ENCODE results near the gene BPIFB4.

Gene BPIFB4

GRCh38 chr20:33062105-33062824 lies 17.2 kb upstream of the BPIFB4 start:
- Histone ChIP-seq H3K36me3 (ENCODE audit: control insufficient read depth in 1 of 2, insufficient read depth in 2 of 2, low read length in 2 of 2) (no peaks in the 10 kb centered on the region), H3K27me3 (ENCODE audit: low read depth, low read length) (no peaks in the 10 kb centered on the region), H3K4me1 (ENCODE audit: control insufficient read depth in 1 of 2, insufficient read depth in 2 of 2, low read length in 2 of 2) (no peaks in the 10 kb centered on the region), H3K4me3 (ENCODE audit: low read depth in 1 of 2, low read length in 2 of 2) (no peak overlapping the region), H3K9me3 (ENCODE audit: control insufficient read depth in 1 of 2, low read length in 2 of 2) (no peaks in the 10 kb centered on the region), H3K27ac (ENCODE audit: low read length) (no peak overlapping the region)

GRCh38 chr20:33062825-33063149 lies 16.7 kb upstream of the BPIFB4 start:
- Histone ChIP-seq H3K27ac (ENCODE audit: low read length) (no peak overlapping the region), H3K27me3 (ENCODE audit: low read depth, low read length) (no peaks in the 10 kb centered on the region), H3K4me3 (ENCODE audit: low read depth in 1 of 2, low read length in 2 of 2) (no peak overlapping the region), H3K36me3 (ENCODE audit: control insufficient read depth in 1 of 2, insufficient read depth in 2 of 2, low read length in 2 of 2) (no peaks in the 10 kb centered on the region), H3K9me3 (ENCODE audit: control insufficient read depth in 1 of 2, low read length in 2 of 2) (no peaks in the 10 kb centered on the region), H3K4me1 (ENCODE audit: control insufficient read depth in 1 of 2, insufficient read depth in 2 of 2, low read length in 2 of 2) (no peaks in the 10 kb centered on the region)

GRCh38 chr20:33063271-33063670 lies 16.2 kb upstream of the BPIFB4 start:
- H3K36me3 ChIP-seq (ENCODE audit: control insufficient read depth in 1 of 2, insufficient read depth in 2 of 2, low read length in 2 of 2) = no peaks in the 10 kb centered on the region
- H3K4me1 ChIP-seq (ENCODE audit: control insufficient read depth in 1 of 2, insufficient read depth in 2 of 2, low read length in 2 of 2) = no peaks in the 10 kb centered on the region
- H3K4me3 ChIP-seq (ENCODE audit: low read depth in 1 of 2, low read length in 2 of 2) = no peak overlapping the region
- no peaks in the 10 kb centered on the region for H3K27me3 ChIP-seq (ENCODE audit: low read depth, low read length)
- no peak overlapping the region for H3K27ac ChIP-seq (ENCODE audit: low read length)
- H3K9me3 ChIP-seq (ENCODE audit: control insufficient read depth in 1 of 2, low read length in 2 of 2) = no peaks in the 10 kb centered on the region

GRCh38 chr20:33064572-33065287 lies 14.7 kb upstream of the BPIFB4 start:
- Histone ChIP-seq H3K4me3 (ENCODE audit: low read depth in 1 of 2, low read length in 2 of 2) (no peak overlapping the region), H3K27ac (ENCODE audit: low read length) (no peak overlapping the region), H3K27me3 (ENCODE audit: low read depth, low read length) (no peaks in the 10 kb centered on the region), H3K36me3 (ENCODE audit: control insufficient read depth in 1 of 2, insufficient read depth in 2 of 2, low read length in 2 of 2) (no peaks in the 10 kb centered on the region), H3K9me3 (ENCODE audit: control insufficient read depth in 1 of 2, low read length in 2 of 2) (no peaks in the 10 kb centered on the region), H3K4me1 (ENCODE audit: control insufficient read depth in 1 of 2, insufficient read depth in 2 of 2, low read length in 2 of 2) (no peaks in the 10 kb centered on the region)

GRCh38 chr20:33065785-33066184 lies 13.7 kb upstream of the BPIFB4 start:
- Histone ChIP-seq H3K9me3 (ENCODE audit: control insufficient read depth in 1 of 2, low read length in 2 of 2) (no peaks in the 10 kb centered on the region), H3K4me1 (ENCODE audit: control insufficient read depth in 1 of 2, insufficient read depth in 2 of 2, low read length in 2 of 2) (no peaks in the 10 kb centered on the region), H3K27ac (ENCODE audit: low read length) (no peak overlapping the region), H3K4me3 (ENCODE audit: low read depth in 1 of 2, low read length in 2 of 2) (no peak overlapping the region), H3K27me3 (ENCODE audit: low read depth, low read length) (no peaks in the 10 kb centered on the region), H3K36me3 (ENCODE audit: control insufficient read depth in 1 of 2, insufficient read depth in 2 of 2, low read length in 2 of 2) (no peaks in the 10 kb centered on the region)

- no peak overlapping the region for H3K27ac ChIP-seq (ENCODE audit: low read length)
- no peaks in the 10 kb centered on the region for H3K9me3 ChIP-seq (ENCODE audit: control insufficient read depth in 1 of 2, low read length in 2 of 2)
- H3K36me3 ChIP-seq (ENCODE audit: control insufficient read depth in 1 of 2, insufficient read depth in 2 of 2, low read length in 2 of 2) = no peaks in the 10 kb centered on the region
- H3K4me1 ChIP-seq (ENCODE audit: control insufficient read depth in 1 of 2, insufficient read depth in 2 of 2, low read length in 2 of 2) = no peaks in the 10 kb centered on the region
- no peaks in the 10 kb centered on the region for H3K27me3 ChIP-seq (ENCODE audit: low read depth, low read length)
- no peak overlapping the region for H3K4me3 ChIP-seq (ENCODE audit: low read depth in 1 of 2, low read length in 2 of 2)
Observed at GRCh38 chr20:33067806-33068205, 11.6 kb upstream of the BPIFB4 start.

- Histone ChIP-seq H3K27ac (ENCODE audit: low read length) (no peak overlapping the region), H3K27me3 (ENCODE audit: low read depth, low read length) (no peaks in the 10 kb centered on the region), H3K4me3 (ENCODE audit: low read depth in 1 of 2, low read length in 2 of 2) (no peak overlapping the region), H3K9me3 (ENCODE audit: control insufficient read depth in 1 of 2, low read length in 2 of 2) (no peaks in the 10 kb centered on the region), H3K4me1 (ENCODE audit: control insufficient read depth in 1 of 2, insufficient read depth in 2 of 2, low read length in 2 of 2) (no peaks in the 10 kb centered on the region), H3K36me3 (ENCODE audit: control insufficient read depth in 1 of 2, insufficient read depth in 2 of 2, low read length in 2 of 2) (no peaks in the 10 kb centered on the region)
Observed at GRCh38 chr20:33068251-33068939, 11.0 kb upstream of the BPIFB4 start.

- Histone ChIP-seq H3K36me3 (ENCODE audit: control insufficient read depth in 1 of 2, insufficient read depth in 2 of 2, low read length in 2 of 2) (no peaks in the 10 kb centered on the region), H3K9me3 (ENCODE audit: control insufficient read depth in 1 of 2, low read length in 2 of 2) (no peaks in the 10 kb centered on the region), H3K27me3 (ENCODE audit: low read depth, low read length) (no peaks in the 10 kb centered on the region), H3K4me1 (ENCODE audit: control insufficient read depth in 1 of 2, insufficient read depth in 2 of 2, low read length in 2 of 2) (no peaks in the 10 kb centered on the region), H3K4me3 (ENCODE audit: low read depth in 1 of 2, low read length in 2 of 2) (no peak overlapping the region), H3K27ac (ENCODE audit: low read length) (no peak overlapping the region)
Observed at GRCh38 chr20:33069673-33070072, 9.8 kb upstream of the BPIFB4 start.

- Histone ChIP-seq H3K9me3 (ENCODE audit: control insufficient read depth in 1 of 2, low read length in 2 of 2) (no peaks in the 10 kb centered on the region), H3K36me3 (ENCODE audit: control insufficient read depth in 1 of 2, insufficient read depth in 2 of 2, low read length in 2 of 2) (no peaks in the 10 kb centered on the region), H3K27me3 (ENCODE audit: low read depth, low read length) (no peaks in the 10 kb centered on the region), H3K4me1 (ENCODE audit: control insufficient read depth in 1 of 2, insufficient read depth in 2 of 2, low read length in 2 of 2) (no peaks in the 10 kb centered on the region), H3K27ac (ENCODE audit: low read length) (no peak overlapping the region), H3K4me3 (ENCODE audit: low read depth in 1 of 2, low read length in 2 of 2) (no peak overlapping the region)
Observed at GRCh38 chr20:33070111-33071053, 9.1 kb upstream of the BPIFB4 start.

- no peaks in the 10 kb centered on the region for H3K36me3 ChIP-seq (ENCODE audit: control insufficient read depth in 1 of 2, insufficient read depth in 2 of 2, low read length in 2 of 2)
- H3K4me3 ChIP-seq (ENCODE audit: low read depth in 1 of 2, low read length in 2 of 2) = no peak overlapping the region
- H3K4me1 ChIP-seq (ENCODE audit: control insufficient read depth in 1 of 2, insufficient read depth in 2 of 2, low read length in 2 of 2) = no peaks in the 10 kb centered on the region
- no peaks in the 10 kb centered on the region for H3K9me3 ChIP-seq (ENCODE audit: control insufficient read depth in 1 of 2, low read length in 2 of 2)
- H3K27me3 ChIP-seq (ENCODE audit: low read depth, low read length) = no peaks in the 10 kb centered on the region
- H3K27ac ChIP-seq (ENCODE audit: low read length) = no peak overlapping the region
Observed at GRCh38 chr20:33071198-33071597, 8.2 kb upstream of the BPIFB4 start.

- no peak overlapping the region for H3K4me3 ChIP-seq (ENCODE audit: low read depth in 1 of 2, low read length in 2 of 2)
- no peaks in the 10 kb centered on the region for H3K27me3 ChIP-seq (ENCODE audit: low read depth, low read length)
- H3K36me3 ChIP-seq (ENCODE audit: control insufficient read depth in 1 of 2, insufficient read depth in 2 of 2, low read length in 2 of 2) = no peaks in the 10 kb centered on the region
- no peaks in the 10 kb centered on the region for H3K4me1 ChIP-seq (ENCODE audit: control insufficient read depth in 1 of 2, insufficient read depth in 2 of 2, low read length in 2 of 2)
- no peak overlapping the region for H3K27ac ChIP-seq (ENCODE audit: low read length)
- H3K9me3 ChIP-seq (ENCODE audit: control insufficient read depth in 1 of 2, low read length in 2 of 2) = no peaks in the 10 kb centered on the region
Observed at GRCh38 chr20:33072362-33072761, 7.1 kb upstream of the BPIFB4 start.
